ENCODE results near the gene MEIKIN.

DNA sequence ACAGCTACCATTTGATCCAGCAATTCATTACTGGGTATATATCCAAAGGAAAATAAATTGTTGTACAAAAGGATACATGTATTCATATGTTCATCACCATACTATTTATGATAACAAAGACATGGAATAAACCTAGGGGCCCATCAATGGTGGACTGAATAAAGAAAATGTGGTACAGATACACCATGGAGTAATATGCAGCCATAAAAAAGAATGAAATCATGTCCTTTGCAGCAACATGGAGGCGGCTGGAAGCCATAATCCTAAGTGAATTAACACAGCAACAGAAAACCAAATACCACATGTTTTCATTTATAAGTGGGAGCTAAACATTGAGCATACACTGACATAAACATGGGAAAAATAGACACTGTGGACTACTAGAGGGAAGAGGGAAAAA is 185.8 kb downstream of the MEIKIN start:
- TF ChIP-seq CTCF (IDR thresholded peaks at IDR 0.05) (no peak), POLR2A (IDR thresholded peaks at IDR 0.05; ENCODE audit: low read depth) (no peak)

All from esophagus muscularis mucosa (tissue), 3 donors.